HCT116 (cell line): Measurements from ENCODE around the gene POLR3G. TPM values are rescaled to one million over a fixed set of nuclear protein-coding genes. Genes with fewer than 3 reads are reported as not detected.

Source experiments
- ATAC-seq: fragments of 200-7000 bp; cut with Tn5 transposase; 2 replicates; pipeline ENCODE4 v1.9.1; 2020; ENCODE audit warnings: mild to moderate bottlenecking, moderate library complexity
- BruUV-seq: library from RNA; stranded (reverse); fragments of 400-500 nt; replicated peaks from 2 replicates; lab custom pipeline; 2021; lab: Mats Ljungman, UMichigan
- CTCF ChIA-PET: fragments of 300-600 bp; sonication (Branson Sonifier 250); formaldehyde crosslinking; loops from one replicate; lab custom pipeline; 2021; ENCODE audit warnings: antibody characterized with exemption; lab: Charles Lee
- POLR2A ChIA-PET: fragments of 300-600, 350-600 bp; sonication (Branson Sonifier 250); formaldehyde crosslinking; loops from one replicate; lab custom pipeline; 2021; ENCODE audit warnings: antibody characterized with exemption; lab: Charles Lee
- RAD21 ChIA-PET, 2 experiments: fragments of 300-600 bp; sonication (Branson Sonifier 250); formaldehyde crosslinking; loops; one replicate each; lab custom pipeline; 2023; ENCODE audit warnings: low total read pairs in 2 of 2; ENCODE audit not compliant: uncharacterized antibody in 2 of 2, unreplicated experiment in 2 of 2, low non-redundant PET in 1 of 2; lab: Charles Lee
- DNase-seq: peaks from one replicate; pipeline ENCODE4 v3.0.0-alpha.2; 2010; ENCODE audit warnings: low read depth, low spot score
- H2AFZ ChIP-seq: fragments of 200-600 bp; shearing (Covaris generic), sonication (generic); 2 replicates; pipeline ENCODE4 v1.6.1; 2017; ENCODE audit warnings: low read depth, mixed run types, mixed read lengths, antibody characterized with exemption, low read length; ENCODE audit not compliant: poor library complexity, severe bottlenecking
- H3K27ac ChIP-seq: 2 replicates; pipeline ENCODE4 v1.5.1; 2012; ENCODE audit warnings: low read depth, low read length
- H3K27me3 ChIP-seq: fragments of 200-600 bp; sonication (generic); 2 replicates; pipeline ENCODE4 v1.6.1; 2016; ENCODE audit warnings: mixed run types, low read length, mixed read lengths; ENCODE audit not compliant: insufficient read depth
- H3K36me3 ChIP-seq, 2 experiments: fragments of 200-500 bp in 1 of 2; fragments of 200-600 bp in 1 of 2; sonication (Bioruptor generic) in 1 of 2; sonication (generic) in 1 of 2; 2 replicates each; pipeline versions ENCODE4 v1.5.1 to v1.6.1; 2014 to 2016; ENCODE audit warnings: low read length in 2 of 2, inconsistent platforms in 1 of 2, mixed read lengths in 1 of 2, mixed run types in 1 of 2; ENCODE audit not compliant: insufficient read depth in 2 of 2, control insufficient read depth in 1 of 2
- H3K4me1 ChIP-seq, 2 experiments: fragments of 200-600 bp in 1 of 2; sonication (generic) in 1 of 2; 2 replicates each; pipeline versions ENCODE4 v1.5.1 to v1.6.1; 2012 to 2017; ENCODE audit warnings: low read length in 2 of 2, inconsistent platforms in 1 of 2, mild to moderate bottlenecking in 1 of 2, mixed read lengths in 1 of 2, mixed run types in 1 of 2, moderate library complexity in 1 of 2; ENCODE audit not compliant: insufficient read depth in 2 of 2, control insufficient read depth in 1 of 2
- H3K4me2 ChIP-seq: fragments of 200-600 bp; sonication (generic); 2 replicates; pipeline ENCODE4 v1.6.1; 2017; ENCODE audit warnings: mixed run types, low read length, mixed read lengths
- H3K4me3 ChIP-seq, 2 experiments: fragments of 200-600 bp in 1 of 2; sonication (generic) in 1 of 2; replicated peaks in 1 of 2; 2 replicates each; pipeline ENCODE4 v1.5.1; 2011 to 2016; ENCODE audit warnings: low read length in 2 of 2, control low read depth in 1 of 2, low read depth in 1 of 2, mild to moderate bottlenecking in 1 of 2, mixed read lengths in 1 of 2, mixed run types in 1 of 2
- H3K79me2 ChIP-seq: fragments of 200-600 bp; sonication (generic); 2 replicates; pipeline ENCODE4 v1.6.1; 2017; ENCODE audit warnings: mild to moderate bottlenecking, mixed run types, low read length, moderate library complexity, mixed read lengths; ENCODE audit not compliant: insufficient read depth
- H3K9ac ChIP-seq: fragments of 200-600 bp; sonication (generic); 2 replicates; pipeline ENCODE4 v1.6.1; 2016; ENCODE audit warnings: low read length, mixed read lengths
- H3K9me2 ChIP-seq: fragments of 200-600 bp; sonication (generic), shearing (Covaris generic); 2 replicates; pipeline ENCODE4 v1.6.1; 2017; ENCODE audit warnings: mixed run types, mild to moderate bottlenecking, moderate library complexity; ENCODE audit not compliant: insufficient read depth
- H3K9me3 ChIP-seq, 2 experiments: fragments of 200-500 bp in 1 of 2; fragments of 200-600 bp in 1 of 2; sonication (Bioruptor generic) in 1 of 2; sonication (generic) in 1 of 2; 2 replicates each; pipeline ENCODE4 v1.6.1; 2014 to 2017; ENCODE audit warnings: low read length in 2 of 2, mixed read lengths in 2 of 2, inconsistent platforms in 1 of 2, low read depth in 1 of 2, mild to moderate bottlenecking in 1 of 2, mixed run types in 1 of 2, moderate library complexity in 1 of 2; ENCODE audit not compliant: control insufficient read depth in 1 of 2, insufficient read depth in 1 of 2
- H4K20me1 ChIP-seq: fragments of 200-600 bp; sonication (generic), shearing (Covaris generic); 2 replicates; pipeline ENCODE4 v1.6.1; 2017; ENCODE audit warnings: mixed run types, mild to moderate bottlenecking, moderate library complexity; ENCODE audit not compliant: insufficient read depth
- ATF3 ChIP-seq: IDR thresholded peaks from 2 replicates; pipeline ENCODE4 v1.6.1; 2012
- CBX3 ChIP-seq: IDR thresholded peaks from 2 replicates; pipeline ENCODE4 v1.6.1; 2012; ENCODE audit warnings: low read depth
- CEBPB ChIP-seq: IDR thresholded peaks from 2 replicates; pipeline ENCODE4 v1.6.1; 2012; ENCODE audit warnings: low read depth
- EGR1 ChIP-seq: IDR thresholded peaks from 2 replicates; pipeline ENCODE4 v1.6.1; 2012; ENCODE audit warnings: low read depth
- ELF1 ChIP-seq: IDR thresholded peaks from 2 replicates; pipeline ENCODE4 v1.6.1; 2012; ENCODE audit warnings: low read depth, borderline replicate concordance
- EZH2 ChIP-seq: fragments of 200-600 bp; sonication (generic); IDR thresholded peaks from 2 replicates; pipeline ENCODE4 v1.6.1; 2017; ENCODE audit warnings: antibody characterized with exemption, mixed run types
- FOSL1 ChIP-seq: IDR thresholded peaks from 2 replicates; pipeline ENCODE4 v1.6.1; 2012; ENCODE audit warnings: low read depth
- JUND ChIP-seq: IDR thresholded peaks from 2 replicates; pipeline ENCODE4 v1.6.1; 2012
- POLR2A ChIP-seq: IDR thresholded peaks from 2 replicates; pipeline ENCODE4 v1.7.0; 2011; ENCODE audit warnings: borderline replicate concordance; ENCODE audit not compliant: insufficient read depth, insufficient read length; ENCODE audit errors: extremely low read depth
- POLR2AphosphoS5 ChIP-seq: IDR thresholded peaks from 2 replicates; pipeline ENCODE4 v1.6.1; 2011; ENCODE audit warnings: mild to moderate bottlenecking, low read depth, low read length, moderate library complexity
- RAD21 ChIP-seq: IDR thresholded peaks from 2 replicates; pipeline ENCODE4 v1.6.1; 2012; ENCODE audit warnings: low read depth, mild to moderate bottlenecking
- SIN3A ChIP-seq: IDR thresholded peaks from 2 replicates; pipeline ENCODE4 v1.6.1; 2012; ENCODE audit warnings: low read depth
- SP1 ChIP-seq: IDR thresholded peaks from 2 replicates; pipeline ENCODE4 v1.6.1; 2012; ENCODE audit warnings: low read depth
- YY1 ChIP-seq: IDR thresholded peaks from 2 replicates; pipeline ENCODE4 v1.6.1; 2011; ENCODE audit warnings: low read length, low read depth, moderate library complexity, mild to moderate bottlenecking; ENCODE audit not compliant: insufficient replicate concordance; ENCODE audit errors: extremely low read depth
- ZFX ChIP-seq: fragments of 450-650 bp; IDR thresholded peaks from 2 replicates; pipeline ENCODE4 v1.6.1; 2017
- ZNF274 ChIP-seq: fragments of 200-500 bp; sonication (Bioruptor generic); IDR thresholded peaks from 2 replicates; pipeline ENCODE4 v1.6.1; 2014; ENCODE audit warnings: mild to moderate bottlenecking, low read depth, low read length, inconsistent platforms
- intact Hi-C: fragments of 100-400 bp; cut with micrococcal nuclease; formaldehyde crosslinking; loops from 2 replicates; pipeline ENCODE4 v1.10.0; 2022
- total RNA-seq: library from RNA; stranded (reverse); gene quantifications from one replicate; pipeline ENCODE4 v1.2.1, GENCODE V29; 2021; ENCODE audit not compliant: unreplicated experiment

POLR3G gene
- total RNA-seq, 1 experiment from 2014 or later: 44.8 TPM

GRCh38 chr5:90472783-90473395, 1.8 kb upstream of the POLR3G start:
- CTCF ChIA-PET: no interaction called here
- Histone ChIP-seq H4K20me1 (no peaks in the 10 kb centered on the region), H3K4me2 (peak overlapping the region; percentile 84), H3K36me3 (no peaks in the 10 kb centered on the region), H3K27ac (peak overlapping the region; percentile 96; the same call in 1 of the 2 replicates), H3K79me2 (peaks cover 60% of the 10 kb centered on the region), H3K9me3 (no peaks in the 10 kb centered on the region), H3K9me2 (no peaks in the 10 kb centered on the region), H3K4me1 (peaks cover 6 to 31% of the 10 kb centered on the region in 2 experiments; a peak in 3 of 4 replicates), H3K27me3 (no peaks in the 10 kb centered on the region), H2AFZ (no peak overlapping the region), H3K4me3 (peak overlapping the region; percentile 85), H3K9ac (peak overlapping the region; percentile 82)
- no peak for ATAC-seq
- POLR2A ChIA-PET: no interaction called here
- TF ChIP-seq SIN3A (no peak), YY1 (no peak), ZFX (no peak), JUND (no peak), CEBPB (no peak), EGR1 (no peak), POLR2A (no peak), RAD21 (no peak), ELF1 (no peak), EZH2 (no peak), ZNF274 (no peak), POLR2AphosphoS5 (no peak), SP1 (no peak), FOSL1 (no peak), ATF3 (no peak), CBX3 (no peak)
- intact Hi-C loops: loop anchor here (5.0 kb wide), 1 partner anchor 54 kb away; the partner anchor contains the start of gene LYSMD3
- RAD21 ChIA-PET: no interaction called here
- no peak for DNase-seq
- BruUV-seq: TSS peak; percentile 32
